Colonic mucosa (tissue), 4 donors: ENCODE measurements around the gene TANGO2. TPM values are rescaled to one million over a fixed set of nuclear protein-coding genes. Genes with fewer than 3 reads are reported as not detected.

Experiments used
- DNase-seq: peaks from one replicate; pipeline ENCODE4 v3.0.0-alpha.2; 2020
- H3K27ac ChIP-seq: fragments of 200-600 bp; one replicate; pipeline ENCODE4 v1.8.0; 2021
- H3K27me3 ChIP-seq: fragments of 200-600 bp; one replicate; pipeline ENCODE4 v1.8.0; 2021
- H3K36me3 ChIP-seq: fragments of 200-600 bp; one replicate; pipeline ENCODE4 v1.8.0; 2021
- H3K4me1 ChIP-seq: fragments of 200-600 bp; one replicate; pipeline ENCODE4 v1.8.0; 2021; ENCODE audit warnings: mild to moderate bottlenecking
- H3K4me3 ChIP-seq: fragments of 200-600 bp; one replicate; pipeline ENCODE4 v1.8.0; 2021
- H3K9ac ChIP-seq, 2 donors: one replicate each; pipeline ENCODE4 v1.7.0; 2013; ENCODE audit warnings: control low read depth in 2 of 2, low read depth in 2 of 2, low read length in 2 of 2
- H3K9me3 ChIP-seq: fragments of 200-600 bp; one replicate; pipeline ENCODE4 v1.8.0; 2021
- intact Hi-C: fragments of 100-400 bp; cut with DNase I; formaldehyde crosslinking; loops from one replicate; pipeline ENCODE4 v1.14.1; 2022
- total RNA-seq, 2 donors: library from RNA; stranded (reverse); fragmentation: NEBNext Ultra II Directional in 1 of 2; extraction: Animal tissue kit (Norgen Biotek cat#: 25700) in 1 of 2; gene quantifications; one replicate each; pipeline ENCODE4 v1.2.1, GENCODE V29; 2021
- TF ChIP-seq, protein P1 (sequence below): fragments of 200-600 bp; IDR thresholded peaks from one replicate; pipeline ENCODE4 v1.8.0; 2022; ENCODE audit warnings: antibody characterized with exemption, mild to moderate bottlenecking
- donor health status: healthy.
- donor health status: DM: no; HTN: no; CAD: no.
- donor health status: DM: no; HTN: no; CAD: no.

The TANGO2 gene
- total RNA-seq, 2 donors from 2014 or later, result 22.1 to 34.1 TPM

DNA sequence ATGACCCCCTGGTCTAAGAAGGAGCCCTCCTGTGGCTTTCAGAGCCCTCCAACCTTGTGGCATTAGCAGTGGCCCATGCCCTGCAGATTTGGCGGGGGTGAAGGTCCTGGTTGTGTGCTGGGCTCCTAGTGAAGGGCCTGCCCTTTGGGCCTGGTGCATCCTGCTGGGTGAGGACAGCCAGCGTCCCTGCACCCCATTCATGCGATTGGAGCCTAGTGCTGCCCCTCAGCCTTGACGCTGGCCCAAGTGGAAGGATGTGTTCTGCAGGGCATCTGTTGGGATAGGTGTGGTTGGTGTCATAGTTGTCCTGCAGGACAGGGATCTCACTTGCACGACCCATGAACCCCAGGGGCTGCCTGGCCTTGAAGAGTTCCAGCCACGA is 31.0 kb downstream of the TANGO2 start:
- TF ChIP-seq, protein P1, sequence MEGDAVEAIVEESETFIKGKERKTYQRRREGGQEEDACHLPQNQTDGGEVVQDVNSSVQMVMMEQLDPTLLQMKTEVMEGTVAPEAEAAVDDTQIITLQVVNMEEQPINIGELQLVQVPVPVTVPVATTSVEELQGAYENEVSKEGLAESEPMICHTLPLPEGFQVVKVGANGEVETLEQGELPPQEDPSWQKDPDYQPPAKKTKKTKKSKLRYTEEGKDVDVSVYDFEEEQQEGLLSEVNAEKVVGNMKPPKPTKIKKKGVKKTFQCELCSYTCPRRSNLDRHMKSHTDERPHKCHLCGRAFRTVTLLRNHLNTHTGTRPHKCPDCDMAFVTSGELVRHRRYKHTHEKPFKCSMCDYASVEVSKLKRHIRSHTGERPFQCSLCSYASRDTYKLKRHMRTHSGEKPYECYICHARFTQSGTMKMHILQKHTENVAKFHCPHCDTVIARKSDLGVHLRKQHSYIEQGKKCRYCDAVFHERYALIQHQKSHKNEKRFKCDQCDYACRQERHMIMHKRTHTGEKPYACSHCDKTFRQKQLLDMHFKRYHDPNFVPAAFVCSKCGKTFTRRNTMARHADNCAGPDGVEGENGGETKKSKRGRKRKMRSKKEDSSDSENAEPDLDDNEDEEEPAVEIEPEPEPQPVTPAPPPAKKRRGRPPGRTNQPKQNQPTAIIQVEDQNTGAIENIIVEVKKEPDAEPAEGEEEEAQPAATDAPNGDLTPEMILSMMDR, result no peak
- H3K36me3 ChIP-seq, result peaks cover 7% of the 10 kb centered on the region
- H3K4me1 ChIP-seq, result no peaks in the 10 kb centered on the region
- H3K27ac ChIP-seq, result no peak overlapping the region
- no peak for DNase-seq
- H3K9me3 ChIP-seq, result no peaks in the 10 kb centered on the region
- H3K27me3 ChIP-seq, result no peaks in the 10 kb centered on the region
- H3K9ac ChIP-seq, result peak overlapping the region in 1 of 2 donors; percentile 12
- intact Hi-C loops, result no loop called here
- no peak overlapping the region for H3K4me3 ChIP-seq

DNA sequence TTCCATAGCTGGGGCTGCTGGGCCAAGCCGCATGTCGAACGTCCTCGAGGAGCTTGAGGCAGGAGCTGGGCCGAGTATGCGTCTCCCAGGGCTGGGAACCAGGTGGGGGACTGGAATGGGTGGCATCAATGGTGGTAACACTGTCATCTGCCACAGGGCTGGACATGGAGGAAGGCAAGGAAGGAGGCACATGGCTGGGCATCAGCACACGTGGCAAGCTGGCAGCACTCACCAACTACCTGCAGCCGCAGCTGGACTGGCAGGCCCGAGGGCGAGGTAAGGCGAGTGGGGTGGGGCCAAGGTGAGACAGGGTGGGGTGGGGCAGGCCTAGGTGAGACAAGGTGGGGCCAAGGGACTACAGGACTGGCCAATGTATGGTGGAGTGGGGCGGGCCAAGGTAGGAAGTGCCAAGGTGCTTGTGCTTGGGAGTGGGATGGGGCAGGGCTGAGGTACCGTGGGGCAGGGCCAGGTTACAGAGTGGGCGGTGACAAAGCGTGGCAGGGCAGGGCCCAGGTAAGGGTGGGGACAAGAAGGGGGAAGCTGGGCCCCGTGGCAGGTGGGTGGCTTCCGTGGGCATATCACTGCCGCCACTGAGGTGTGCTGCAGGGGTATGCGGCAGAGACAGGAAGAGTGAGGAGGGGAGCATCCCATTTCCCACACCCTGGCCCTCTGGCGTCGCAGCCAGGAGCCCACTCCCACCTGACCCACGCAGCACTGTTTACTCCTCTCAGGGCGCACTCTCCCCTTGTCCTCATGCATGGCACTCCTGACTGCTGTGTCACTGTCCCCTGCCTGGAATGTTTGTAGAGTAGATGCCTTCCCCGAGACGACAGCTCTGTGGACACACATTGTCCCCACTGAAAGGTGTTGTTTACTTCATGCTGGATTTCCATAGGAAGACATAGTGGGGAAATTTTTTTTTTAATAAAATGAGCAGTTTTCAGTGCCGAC is 31.7 kb downstream of the TANGO2 start:
- intact Hi-C loops, result no loop called here
- peaks cover 7% of the 10 kb centered on the region for H3K36me3 ChIP-seq

DNA sequence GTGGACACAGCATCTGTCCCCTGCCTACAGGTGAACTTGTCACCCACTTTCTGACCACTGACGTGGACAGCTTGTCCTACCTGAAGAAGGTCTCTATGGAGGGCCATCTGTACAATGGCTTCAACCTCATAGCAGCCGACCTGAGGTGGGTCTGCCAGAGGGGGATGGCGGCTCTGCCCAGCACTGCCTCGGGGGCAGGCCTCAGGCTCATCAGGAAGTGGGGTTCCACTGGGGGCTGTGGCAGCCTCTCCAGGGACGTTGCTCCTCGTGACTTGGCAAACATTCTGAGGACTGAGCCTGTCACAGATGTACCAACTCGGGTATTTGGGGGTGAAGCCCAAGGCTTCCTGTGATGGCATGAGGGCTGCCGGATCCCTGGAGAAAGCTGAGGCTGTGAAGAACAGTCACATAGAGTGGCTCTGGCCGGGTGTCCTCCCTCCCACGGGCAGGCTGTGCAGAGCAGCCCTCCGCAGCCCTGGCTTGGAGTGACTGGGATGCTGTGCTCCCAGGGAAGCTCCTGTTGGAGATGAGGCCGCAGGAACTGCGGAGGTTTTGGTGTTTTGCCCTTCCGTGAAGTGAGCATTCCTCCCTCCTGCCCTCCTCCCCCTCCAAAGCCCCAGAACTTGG is 32.6 kb downstream of the TANGO2 start:
- Histone ChIP-seq H3K36me3 (peaks cover 7% of the 10 kb centered on the region), H3K27ac (no peak overlapping the region), H3K4me1 (no peaks in the 10 kb centered on the region), H3K27me3 (no peaks in the 10 kb centered on the region), H3K9ac (no peak overlapping the region), H3K9me3 (no peaks in the 10 kb centered on the region), H3K4me3 (no peak overlapping the region)
- intact Hi-C loops, result no loop called here
- TF ChIP-seq, protein P1, result no peak
- DNase-seq, result no peak

More for the DNA sequence above, 31.7 kb downstream of the TANGO2 start:
- Histone ChIP-seq H3K9me3 (no peaks in the 10 kb centered on the region), H3K27ac (peak overlapping the region; percentile 13), H3K4me1 (no peaks in the 10 kb centered on the region), H3K27me3 (no peaks in the 10 kb centered on the region), H3K4me3 (no peak overlapping the region), H3K9ac (peak overlapping the region in 1 of 2 donors; percentile 12)
- peak; percentile 90 for DNase-seq
- TF ChIP-seq, protein P1, result no peak

DNA sequence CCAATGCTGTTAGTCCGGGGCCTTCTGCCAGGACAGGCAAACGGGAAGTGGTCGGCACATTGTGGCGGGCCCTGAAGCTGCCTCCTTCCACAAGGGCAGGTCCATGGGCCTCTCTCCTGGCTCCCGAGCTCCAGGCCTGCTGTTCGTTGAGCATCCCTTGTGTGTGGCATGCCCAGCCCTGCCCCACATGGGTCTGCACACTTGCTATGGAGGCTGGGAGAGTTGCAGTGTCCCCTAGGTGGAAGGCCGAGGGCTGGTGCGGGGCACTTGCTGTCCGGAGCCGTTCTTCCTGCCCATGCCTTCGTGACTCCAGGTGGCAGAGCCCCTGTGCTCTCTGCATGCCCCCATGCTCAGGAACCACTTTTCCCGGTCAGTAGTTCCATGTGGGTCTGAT is 33.1 kb downstream of the TANGO2 start:
- DNase-seq, result no peak
- TF ChIP-seq, protein P1, result no peak
- no peak overlapping the region for H3K4me3 ChIP-seq
- intact Hi-C loops, result no loop called here
- H3K4me1 ChIP-seq, result no peaks in the 10 kb centered on the region
- H3K9me3 ChIP-seq, result no peaks in the 10 kb centered on the region
- H3K27me3 ChIP-seq, result no peaks in the 10 kb centered on the region
- H3K27ac ChIP-seq, result no peak overlapping the region
- H3K36me3 ChIP-seq, result peaks cover 7% of the 10 kb centered on the region
- no peak overlapping the region for H3K9ac ChIP-seq

DNA sequence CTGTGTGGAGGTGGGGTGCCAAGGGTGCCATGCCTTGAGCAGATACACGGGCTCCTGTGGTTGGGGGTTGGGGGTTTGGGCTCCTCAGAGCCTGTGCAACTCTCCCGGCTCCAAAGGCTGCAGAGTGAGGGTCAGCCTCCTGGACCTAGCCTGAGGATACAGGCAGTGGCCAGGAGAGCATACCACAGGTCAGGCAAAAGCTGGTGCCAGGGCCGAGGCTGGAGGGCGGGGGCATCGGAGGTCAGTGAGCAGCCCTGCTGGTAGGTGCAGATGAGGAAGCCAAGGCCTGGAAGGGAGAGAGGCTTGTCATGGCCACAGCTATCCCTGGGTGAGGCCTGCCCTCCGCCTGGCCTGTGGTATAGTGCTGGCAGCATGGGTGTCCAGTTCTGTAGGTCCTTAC is 33.6 kb downstream of the TANGO2 start:
- Histone ChIP-seq H3K4me1 (no peaks in the 10 kb centered on the region), H3K9me3 (no peaks in the 10 kb centered on the region), H3K4me3 (no peak overlapping the region), H3K27me3 (no peaks in the 10 kb centered on the region), H3K27ac (no peak overlapping the region), H3K9ac (no peak overlapping the region), H3K36me3 (peaks cover 7% of the 10 kb centered on the region)
- no peak for DNase-seq
- intact Hi-C loops, result no loop called here
- TF ChIP-seq, protein P1, result no peak
